Right atrium auricular region (tissue), 2 donors: Measurements from ENCODE around the gene MASP2. TPM values are rescaled to one million over a fixed set of nuclear protein-coding genes. Genes with fewer than 3 reads are reported as not detected.
"Not testable (repeated sequence)": the region's sequence is repeated elsewhere in the genome, so short reads cannot be mapped to it uniquely, and the experiment has no call there.

Experiments used
- DNase-seq: peaks from one replicate; pipeline ENCODE4 v3.0.0-alpha.2; 2019; ENCODE audit warnings: low spot score
- H3K27ac ChIP-seq, 2 donors: fragments of 200-600 bp; sonication (generic); 1 replicate in 1 of 2; 2 replicates in 1 of 2; pipeline ENCODE4 v1.5.1; 2016 to 2019
- H3K27me3 ChIP-seq, 2 donors: fragments of 200-600 bp; sonication (generic); one replicate each; pipeline versions ENCODE4 v1.5.1 to v1.6.0; 2017 to 2019
- H3K36me3 ChIP-seq: fragments of 200-600 bp; sonication (generic); one replicate; pipeline ENCODE4 v1.5.1; 2016
- H3K4me1 ChIP-seq, 2 donors: fragments of 200-600 bp; sonication (generic); one replicate each; pipeline versions ENCODE4 v1.5.1 to v1.6.0; 2017 to 2019
- H3K4me3 ChIP-seq, 2 donors: fragments of 200-600 bp; sonication (generic); 1 replicate in 1 of 2; 2 replicates in 1 of 2; pipeline ENCODE4 v1.5.1; 2017 to 2019; ENCODE audit warnings: mild to moderate bottlenecking in 1 of 2, moderate library complexity in 1 of 2
- H3K9me3 ChIP-seq, 2 donors: fragments of 200-600 bp; sonication (generic); one replicate each; pipeline ENCODE4 v1.5.1; 2019
- total RNA-seq, 2 donors: library from RNA; depleted of rRNA; stranded (reverse); fragments of >200 nt; gene quantifications; one replicate each; pipeline ENCODE4 v1.1.0, GENCODE V29; 2016
- TF ChIP-seq, protein P1 (sequence below), 2 donors: fragments of 200-600 bp; sonication (generic); IDR thresholded peaks; one replicate each; pipeline ENCODE4 v1.5.1; 2019; ENCODE audit warnings: antibody characterized with exemption in 2 of 2

The MASP2 gene
- total RNA-seq, 2 donors from 2014 or later, result not detected

- peaks cover 47% of the 10 kb centered on the region for H3K36me3 ChIP-seq
- TF ChIP-seq, protein P1, sequence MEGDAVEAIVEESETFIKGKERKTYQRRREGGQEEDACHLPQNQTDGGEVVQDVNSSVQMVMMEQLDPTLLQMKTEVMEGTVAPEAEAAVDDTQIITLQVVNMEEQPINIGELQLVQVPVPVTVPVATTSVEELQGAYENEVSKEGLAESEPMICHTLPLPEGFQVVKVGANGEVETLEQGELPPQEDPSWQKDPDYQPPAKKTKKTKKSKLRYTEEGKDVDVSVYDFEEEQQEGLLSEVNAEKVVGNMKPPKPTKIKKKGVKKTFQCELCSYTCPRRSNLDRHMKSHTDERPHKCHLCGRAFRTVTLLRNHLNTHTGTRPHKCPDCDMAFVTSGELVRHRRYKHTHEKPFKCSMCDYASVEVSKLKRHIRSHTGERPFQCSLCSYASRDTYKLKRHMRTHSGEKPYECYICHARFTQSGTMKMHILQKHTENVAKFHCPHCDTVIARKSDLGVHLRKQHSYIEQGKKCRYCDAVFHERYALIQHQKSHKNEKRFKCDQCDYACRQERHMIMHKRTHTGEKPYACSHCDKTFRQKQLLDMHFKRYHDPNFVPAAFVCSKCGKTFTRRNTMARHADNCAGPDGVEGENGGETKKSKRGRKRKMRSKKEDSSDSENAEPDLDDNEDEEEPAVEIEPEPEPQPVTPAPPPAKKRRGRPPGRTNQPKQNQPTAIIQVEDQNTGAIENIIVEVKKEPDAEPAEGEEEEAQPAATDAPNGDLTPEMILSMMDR (IDR thresholded peaks at IDR 0.05), result no peak
- DNase-seq, result no peak
- peaks cover 0 to 36% of the 10 kb centered on the region in 2 donors for H3K4me1 ChIP-seq
- no peaks in the 10 kb centered on the region for H3K9me3 ChIP-seq
- peak overlapping the region; percentile 76 to 92 for H3K4me3 ChIP-seq
- H3K27ac ChIP-seq, result peak overlapping the region; percentile 91 to 94
- no peaks in the 10 kb centered on the region for H3K27me3 ChIP-seq
Measured at GRCh38 chr1:11013160-11013531, 33.9 kb downstream of the MASP2 start.

DNA sequence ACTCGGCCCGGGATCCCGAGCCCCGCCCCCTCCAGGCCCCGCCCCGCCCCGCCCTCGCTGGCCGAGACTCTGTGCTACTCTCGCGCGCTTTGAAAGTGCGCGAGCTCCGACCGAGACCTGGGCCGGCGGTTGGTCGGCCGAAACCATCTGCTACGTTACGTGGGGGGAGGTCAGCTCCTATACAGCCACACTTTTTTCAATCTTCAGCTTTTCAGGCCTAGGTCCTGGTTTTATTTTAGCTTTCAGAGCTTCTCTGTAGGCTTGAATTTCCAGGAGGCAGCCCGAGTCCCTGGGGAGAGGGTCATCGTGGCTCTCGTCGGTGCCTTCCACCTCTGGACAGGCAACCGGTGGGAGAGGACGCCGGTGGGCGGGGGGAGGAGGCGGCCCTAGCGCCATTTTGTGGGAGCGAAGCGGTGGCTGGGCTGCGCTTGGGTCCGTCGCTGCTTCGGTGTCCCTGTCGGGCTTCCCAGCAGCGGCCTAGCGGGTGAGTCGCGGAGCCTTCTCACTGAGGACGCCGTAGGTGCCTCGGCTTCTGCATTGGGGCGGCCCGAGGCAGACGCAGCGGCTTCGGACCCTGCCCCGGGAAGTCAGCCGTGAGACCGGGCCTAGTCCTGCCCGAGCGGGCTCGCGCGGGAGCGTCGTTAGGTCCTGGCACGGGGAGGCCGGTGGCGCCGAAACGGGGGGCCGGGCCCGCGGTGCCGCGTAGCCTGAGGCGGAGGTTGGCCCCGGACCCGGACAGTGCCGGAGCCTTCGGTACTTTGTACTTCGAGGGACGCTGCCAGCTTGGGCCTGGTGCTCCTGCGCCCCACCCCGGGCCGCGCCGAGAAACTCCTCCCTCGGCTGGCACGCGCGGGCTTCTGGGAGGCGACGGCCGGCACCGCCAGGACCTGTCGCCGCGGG is 34.5 kb downstream of the MASP2 start, which contains the start of gene TARDBP:
Gene TARDBP, plus strand, starts transcription at position 395 of the 900 bp plus-strand sequence. CDS start 1,074 bp downstream, outside the sequence.
- Histone ChIP-seq H3K9me3 (no peaks in the 10 kb centered on the region), H3K36me3 (peaks cover 41% of the 10 kb centered on the region), H3K4me3 (peak within 1 kb of the TSS; percentile 76 to 92), H3K4me1 (peaks cover 0 to 36% of the 10 kb centered on the region in 2 donors), H3K27me3 (no peaks in the 10 kb centered on the region), H3K27ac (peak within 1 kb of the TSS; percentile 91 to 94)
- TF ChIP-seq, protein P1 (IDR thresholded peaks at IDR 0.05), result no peak
- peak; percentile 88 for DNase-seq

- Histone ChIP-seq H3K4me3 (no peak overlapping the region), H3K4me1 (no peaks in the 10 kb centered on the region), H3K36me3 (no peaks in the 10 kb centered on the region), H3K27me3 (no peaks in the 10 kb centered on the region), H3K27ac (no peak overlapping the region), H3K9me3 (no peaks in the 10 kb centered on the region)
- DNase-seq, result no peak
- TF ChIP-seq, protein P1 (IDR thresholded peaks at IDR 0.05), result no peak
Measured at GRCh38 chr1:11000526-11000925, 46.5 kb downstream of the MASP2 start.

DNA sequence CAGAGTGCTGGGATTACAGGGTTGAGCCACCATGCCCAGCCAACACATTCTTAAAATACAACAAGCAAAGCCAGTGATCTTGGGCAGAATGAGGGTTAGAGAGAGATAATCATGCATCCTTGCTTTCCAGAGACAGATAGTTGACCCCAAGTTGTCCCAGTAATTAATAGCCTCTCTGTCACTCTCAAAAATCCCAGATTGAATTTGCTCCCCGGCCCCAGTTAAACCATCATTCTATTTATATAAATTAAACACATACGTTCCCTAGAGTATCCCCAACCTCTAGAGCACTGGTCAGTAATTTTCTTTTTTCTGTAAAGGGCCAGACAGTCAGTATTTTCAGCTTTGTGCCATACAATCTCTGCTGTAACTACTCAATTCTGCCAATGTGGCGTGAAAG is 50.9 kb downstream of the MASP2 start:
- H3K27ac ChIP-seq, result no peak overlapping the region
- no peak for DNase-seq

GRCh38 chr1:10992864-10993263 is 54.2 kb downstream of the MASP2 start:
- TF ChIP-seq, protein P1 (IDR thresholded peaks at IDR 0.05), result no peak
- no peak for DNase-seq
- no peaks in the 10 kb centered on the region for H3K9me3 ChIP-seq
- H3K36me3 ChIP-seq, result no peaks in the 10 kb centered on the region
- no peaks in the 10 kb centered on the region for H3K27me3 ChIP-seq
- no peak overlapping the region for H3K4me3 ChIP-seq
- H3K27ac ChIP-seq, result no peak overlapping the region
- no peaks in the 10 kb centered on the region for H3K4me1 ChIP-seq

More for the DNA sequence above, 50.9 kb downstream of the MASP2 start:
- no peaks in the 10 kb centered on the region for H3K36me3 ChIP-seq
- no peaks in the 10 kb centered on the region for H3K9me3 ChIP-seq
- H3K4me1 ChIP-seq, result no peaks in the 10 kb centered on the region
- H3K4me3 ChIP-seq, result no peak overlapping the region
- TF ChIP-seq, protein P1 (IDR thresholded peaks at IDR 0.05), result no peak
- H3K27me3 ChIP-seq, result no peaks in the 10 kb centered on the region

- H3K9me3 ChIP-seq, H3K27ac ChIP-seq: not testable (repeated sequence)
Measured at GRCh38 chr1:10992004-10992403, 55.0 kb downstream of the MASP2 start.

More at GRCh38 chr1:10992004-10992403, 55.0 kb downstream of the MASP2 start:
- not testable (repeated sequence) for H3K4me1 ChIP-seq, H3K4me3 ChIP-seq, H3K27me3 ChIP-seq, H3K36me3 ChIP-seq, DNase-seq
